Neural progenitor cell (in vitro differentiated cells): ENCODE measurements around the gene CHRND. TPM values are rescaled to one million over a fixed set of nuclear protein-coding genes. Genes with fewer than 3 reads are reported as not detected.

Experiments used
- DNase-seq: peaks from one replicate; pipeline ENCODE4 v3.0.0-alpha.2; 2016; ENCODE audit warnings: low spot score
- H2AFZ ChIP-seq: fragments of 200-600 bp; sonication (generic); replicated peaks from 2 replicates; pipeline ENCODE4 v1.6.1; 2016; ENCODE audit warnings: antibody characterized with exemption
- H3F3A ChIP-seq: fragments of 200-600 bp; sonication (generic); 2 replicates; pipeline ENCODE4 v1.6.1; 2016; ENCODE audit warnings: antibody characterized with exemption, low read depth
- H3K27ac ChIP-seq: fragments of 200-600 bp; sonication (generic); 2 replicates; pipeline ENCODE4 v1.5.1; 2016; ENCODE audit warnings: mild to moderate bottlenecking
- H3K27me3 ChIP-seq: fragments of 200-600 bp; sonication (generic); 2 replicates; pipeline ENCODE4 v1.6.1; 2016; ENCODE audit warnings: mild to moderate bottlenecking, moderate library complexity
- H3K36me3 ChIP-seq: fragments of 200-600 bp; sonication (generic); 2 replicates; pipeline ENCODE4 v1.5.1; 2016
- H3K4me1 ChIP-seq: fragments of 200-600 bp; sonication (generic); 2 replicates; pipeline ENCODE4 v1.6.1; 2016; ENCODE audit warnings: mixed run types
- H3K4me2 ChIP-seq: fragments of 200-600 bp; sonication (generic); 2 replicates; pipeline ENCODE4 v1.6.1; 2016
- H3K4me3 ChIP-seq: fragments of 200-600 bp; sonication (generic); 2 replicates; pipeline ENCODE4 v1.5.1; 2016
- H3K79me2 ChIP-seq: fragments of 200-600 bp; sonication (generic); 2 replicates; pipeline ENCODE4 v1.6.1; 2016; ENCODE audit warnings: low read depth
- H3K9ac ChIP-seq: fragments of 200-600 bp; sonication (generic); 2 replicates; pipeline ENCODE4 v1.6.1; 2016
- H3K9me3 ChIP-seq: fragments of 200-600 bp; sonication (generic); 2 replicates; pipeline ENCODE4 v1.5.1; 2016; ENCODE audit warnings: low read depth
- H4K20me1 ChIP-seq: fragments of 200-600 bp; sonication (generic); 2 replicates; pipeline ENCODE4 v1.6.1; 2016; ENCODE audit warnings: low read depth
- H3K27ac Mint-ChIP-seq: 3 replicates; pipeline ENCODE4 v1.8.0; 2021; ENCODE audit warnings: mixed read lengths
- H3K27me3 Mint-ChIP-seq: 2 replicates; pipeline ENCODE4 v1.8.0; 2022; ENCODE audit warnings: low read depth, mild to moderate bottlenecking, inconsistent platforms, moderate library complexity, mixed read lengths; ENCODE audit not compliant: insufficient read depth
- H3K36me3 Mint-ChIP-seq: 3 replicates; pipeline ENCODE4 v1.8.0; 2021; ENCODE audit warnings: mixed read lengths
- H3K4me1 Mint-ChIP-seq: 3 replicates; pipeline ENCODE4 v1.8.0; 2021; ENCODE audit warnings: mixed read lengths
- H3K4me3 Mint-ChIP-seq: 3 replicates; pipeline ENCODE4 v1.8.0; 2021; ENCODE audit warnings: mild to moderate bottlenecking, moderate library complexity, mixed read lengths
- H3K9me3 Mint-ChIP-seq: 3 replicates; pipeline ENCODE4 v1.8.0; 2020; ENCODE audit warnings: mixed read lengths
- EZH2 ChIP-seq: fragments of 200-600 bp; sonication (generic); IDR thresholded peaks from 2 replicates; pipeline ENCODE4 v1.6.1; 2017; ENCODE audit warnings: antibody characterized with exemption, mild to moderate bottlenecking, moderate library complexity
- EZH2phosphoT487 ChIP-seq: fragments of 200-600 bp; sonication (generic); IDR thresholded peaks from 2 replicates; pipeline ENCODE4 v1.6.1; 2017; ENCODE audit warnings: antibody characterized with exemption
- total RNA-seq: library from RNA; depleted of rRNA; stranded (reverse); fragments of >200 nt; gene quantifications from 2 replicates; pipeline ENCODE4 v1.2.3, GENCODE V29; 2015; ENCODE audit warnings: low replicate concordance
- TF ChIP-seq, protein P1 (sequence below): fragments of 200-600 bp; sonication (generic); IDR thresholded peaks from 2 replicates; pipeline ENCODE4 v1.5.1; 2017; ENCODE audit warnings: antibody characterized with exemption, mild to moderate bottlenecking

Gene CHRND
- total RNA-seq, 1 donor from 2014 or later = not detected

- Histone ChIP-seq H3K36me3 (no peaks in the 10 kb centered on the region), H3K4me2 (no peak overlapping the region), H3K4me1 (peaks cover 11% of the 10 kb centered on the region), H3K4me3 (no peak overlapping the region), H3F3A (no peaks in the 10 kb centered on the region), H3K27me3 (peaks cover 67% of the 10 kb centered on the region), H3K27ac (no peak overlapping the region), H2AFZ (no peak overlapping the region), H3K9me3 (no peaks in the 10 kb centered on the region), H3K9ac (no peak overlapping the region), H4K20me1 (peaks cover 19% of the 10 kb centered on the region), H3K79me2 (no peaks in the 10 kb centered on the region)
- Mint-ChIP-seq H3K27me3 (peaks cover 39% of the 10 kb centered on the region), H3K4me3 (peak overlapping the region; percentile 30), H3K27ac (no peak overlapping the region), H3K4me1 (peaks cover 16% of the 10 kb centered on the region), H3K9me3 (no peaks in the 10 kb centered on the region), H3K36me3 (no peaks in the 10 kb centered on the region)
- no peak for DNase-seq
- TF ChIP-seq EZH2phosphoT487 (no peak), EZH2 (no peak)
- TF ChIP-seq, protein P1, sequence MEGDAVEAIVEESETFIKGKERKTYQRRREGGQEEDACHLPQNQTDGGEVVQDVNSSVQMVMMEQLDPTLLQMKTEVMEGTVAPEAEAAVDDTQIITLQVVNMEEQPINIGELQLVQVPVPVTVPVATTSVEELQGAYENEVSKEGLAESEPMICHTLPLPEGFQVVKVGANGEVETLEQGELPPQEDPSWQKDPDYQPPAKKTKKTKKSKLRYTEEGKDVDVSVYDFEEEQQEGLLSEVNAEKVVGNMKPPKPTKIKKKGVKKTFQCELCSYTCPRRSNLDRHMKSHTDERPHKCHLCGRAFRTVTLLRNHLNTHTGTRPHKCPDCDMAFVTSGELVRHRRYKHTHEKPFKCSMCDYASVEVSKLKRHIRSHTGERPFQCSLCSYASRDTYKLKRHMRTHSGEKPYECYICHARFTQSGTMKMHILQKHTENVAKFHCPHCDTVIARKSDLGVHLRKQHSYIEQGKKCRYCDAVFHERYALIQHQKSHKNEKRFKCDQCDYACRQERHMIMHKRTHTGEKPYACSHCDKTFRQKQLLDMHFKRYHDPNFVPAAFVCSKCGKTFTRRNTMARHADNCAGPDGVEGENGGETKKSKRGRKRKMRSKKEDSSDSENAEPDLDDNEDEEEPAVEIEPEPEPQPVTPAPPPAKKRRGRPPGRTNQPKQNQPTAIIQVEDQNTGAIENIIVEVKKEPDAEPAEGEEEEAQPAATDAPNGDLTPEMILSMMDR = no peak
These were observed 5.5 kb upstream of the CHRND start for GRCh38 chr2:232520489-232520888.

DNA sequence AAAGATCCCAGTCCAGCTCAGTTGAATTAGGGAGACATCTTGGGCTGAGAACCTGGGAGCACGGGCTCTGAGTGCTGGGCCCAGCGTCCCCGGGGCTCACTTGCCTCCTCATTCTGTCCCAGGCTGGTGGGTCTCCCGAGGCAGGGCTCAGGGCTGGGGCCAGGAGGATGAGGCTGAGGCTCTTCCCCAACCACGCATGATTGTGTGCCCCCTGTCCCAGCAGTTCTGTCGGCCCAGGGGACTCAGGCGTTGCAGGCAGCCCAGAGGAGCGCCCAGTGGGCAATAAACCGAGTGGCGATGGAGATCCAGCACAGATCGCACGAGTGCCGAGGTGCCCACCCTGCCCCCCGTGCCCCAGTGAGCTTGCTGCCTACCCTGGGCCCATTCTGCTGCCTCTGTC is 4.9 kb upstream of the CHRND start:
- DNase-seq = no peak
- Histone ChIP-seq H3K9me3 (no peaks in the 10 kb centered on the region), H3K27me3 (peaks cover 68% of the 10 kb centered on the region), H2AFZ (no peak overlapping the region), H3K27ac (no peak overlapping the region), H4K20me1 (peaks cover 19% of the 10 kb centered on the region), H3F3A (no peaks in the 10 kb centered on the region), H3K4me2 (no peak overlapping the region), H3K79me2 (no peaks in the 10 kb centered on the region), H3K4me1 (peaks cover 17% of the 10 kb centered on the region), H3K9ac (no peak overlapping the region), H3K4me3 (no peak overlapping the region), H3K36me3 (no peaks in the 10 kb centered on the region)
- Mint-ChIP-seq H3K36me3 (no peaks in the 10 kb centered on the region), H3K27me3 (peaks cover 40% of the 10 kb centered on the region), H3K4me3 (no peak overlapping the region), H3K27ac (no peak overlapping the region), H3K4me1 (peaks cover 16% of the 10 kb centered on the region), H3K9me3 (no peaks in the 10 kb centered on the region)
- no peak for TF ChIP-seq EZH2
- TF ChIP-seq, protein P1 = no peak
- no peak for TF ChIP-seq EZH2phosphoT487

- peaks cover 16% of the 10 kb centered on the region for H3K4me1 Mint-ChIP-seq
- Histone ChIP-seq H3K4me1 (peaks cover 20% of the 10 kb centered on the region), H3K27ac (no peak overlapping the region), H3K9ac (no peak overlapping the region), H2AFZ (no peak overlapping the region), H3F3A (peaks cover 2% of the 10 kb centered on the region), H3K36me3 (no peaks in the 10 kb centered on the region), H3K27me3 (peaks cover 65% of the 10 kb centered on the region), H3K4me3 (peak overlapping the region; percentile 36), H3K9me3 (no peaks in the 10 kb centered on the region), H3K79me2 (no peaks in the 10 kb centered on the region), H3K4me2 (peak overlapping the region; percentile 79), H4K20me1 (peaks cover 19% of the 10 kb centered on the region)
- H3K27ac Mint-ChIP-seq = no peak overlapping the region
- no peaks in the 10 kb centered on the region for H3K9me3 Mint-ChIP-seq
- H3K27me3 Mint-ChIP-seq = peaks cover 41% of the 10 kb centered on the region
- peak; percentile 77 for DNase-seq
- no peak overlapping the region for H3K4me3 Mint-ChIP-seq
- no peaks in the 10 kb centered on the region for H3K36me3 Mint-ChIP-seq
- TF ChIP-seq, protein P1 = peak; percentile 88
- TF ChIP-seq EZH2phosphoT487 (no peak), EZH2 (peak; percentile 12)
These were observed 3.9 kb upstream of the CHRND start for GRCh38 chr2:232521959-232522622.
